Nephron (organoid): ENCODE data around the gene ZBTB14.

Source experiments
- H3K27ac Mint-ChIP-seq, 3 experiments: 2 replicates each; pipeline ENCODE4 v1.8.0; 2020; ENCODE audit warnings: mixed read lengths in 3 of 3, mild to moderate bottlenecking in 2 of 3, moderate library complexity in 1 of 3
- H3K27me3 Mint-ChIP-seq: 2 replicates; pipeline ENCODE4 v1.8.0; 2021; ENCODE audit warnings: low read depth, mild to moderate bottlenecking, moderate library complexity, mixed read lengths
- H3K36me3 Mint-ChIP-seq: 2 replicates; pipeline ENCODE4 v1.8.0; 2020; ENCODE audit warnings: low read depth, mixed read lengths
- H3K4me1 Mint-ChIP-seq: 2 replicates; pipeline ENCODE4 v1.8.0; 2020; ENCODE audit warnings: mixed read lengths
- H3K4me3 Mint-ChIP-seq, 3 experiments: 2 replicates each; pipeline ENCODE4 v1.8.0; 2020; ENCODE audit warnings: mild to moderate bottlenecking in 3 of 3, mixed read lengths in 3 of 3, moderate library complexity in 2 of 3
- H3K9me3 Mint-ChIP-seq: 2 replicates; pipeline ENCODE4 v1.8.0; 2020; ENCODE audit warnings: mixed read lengths
- CTCF ChIP-seq, 3 experiments: fragments of 200-600 bp; sonication (generic); IDR thresholded peaks; one replicate each; pipeline ENCODE4 v1.5.0; 2021; ENCODE audit warnings: antibody characterized with exemption in 3 of 3; ENCODE audit not compliant: unreplicated experiment in 3 of 3

The ZBTB14 gene

GRCh38 chr18:5302606-5303005 lies 7.1 kb upstream of the ZBTB14 start:
- Mint-ChIP-seq H3K36me3 (no peaks in the 10 kb centered on the region), H3K27ac (no peak overlapping the region), H3K4me3 (no peak overlapping the region), H3K27me3 (peaks cover 14% of the 10 kb centered on the region), H3K9me3 (no peaks in the 10 kb centered on the region), H3K4me1 (no peaks in the 10 kb centered on the region)
- TF ChIP-seq CTCF (IDR thresholded peaks at IDR 0.05; ENCODE audit: unreplicated experiment in 3 of 3), result no peak

GRCh38 chr18:5300476-5301010 lies 5.0 kb upstream of the ZBTB14 start:
- Mint-ChIP-seq H3K27ac (no peak overlapping the region), H3K9me3 (no peaks in the 10 kb centered on the region), H3K4me1 (peaks cover 6% of the 10 kb centered on the region), H3K27me3 (peaks cover 17% of the 10 kb centered on the region), H3K36me3 (no peaks in the 10 kb centered on the region), H3K4me3 (no peak overlapping the region)
- no peak for TF ChIP-seq CTCF (IDR thresholded peaks at IDR 0.05; ENCODE audit: unreplicated experiment in 3 of 3)

- H3K9me3 Mint-ChIP-seq, result no peaks in the 10 kb centered on the region
- H3K36me3 Mint-ChIP-seq, result no peaks in the 10 kb centered on the region
Measured at GRCh38 chr18:5298156-5298852, 2.8 kb upstream of the ZBTB14 start.

GRCh38 chr18:5297597-5297996 lies 2.1 kb upstream of the ZBTB14 start:
- TF ChIP-seq CTCF (IDR thresholded peaks at IDR 0.05; ENCODE audit: unreplicated experiment in 3 of 3), result no peak
- Mint-ChIP-seq H3K9me3 (no peaks in the 10 kb centered on the region), H3K27me3 (peaks cover 11% of the 10 kb centered on the region)

More at GRCh38 chr18:5298156-5298852, 2.8 kb upstream of the ZBTB14 start:
- Mint-ChIP-seq H3K27ac (peak overlapping the region in 1 of 3 experiments; percentile 96), H3K4me1 (peaks cover 15% of the 10 kb centered on the region), H3K27me3 (peaks cover 11% of the 10 kb centered on the region), H3K4me3 (peak overlapping the region; percentile 59 to 78 (median 77))
- TF ChIP-seq CTCF (IDR thresholded peaks at IDR 0.05; ENCODE audit: unreplicated experiment in 3 of 3), result no peak

GRCh38 chr18:5296706-5297320 lies 1.3 kb upstream of the ZBTB14 start:
- peak overlapping the region; percentile 96 to 100 (median 99) for H3K27ac Mint-ChIP-seq
- peak overlapping the region; percentile 88 to 96 (median 94) for H3K4me3 Mint-ChIP-seq
- H3K9me3 Mint-ChIP-seq, result no peaks in the 10 kb centered on the region
- peaks cover 11% of the 10 kb centered on the region for H3K27me3 Mint-ChIP-seq
- peaks cover 15% of the 10 kb centered on the region for H3K4me1 Mint-ChIP-seq
- no peak for TF ChIP-seq CTCF (IDR thresholded peaks at IDR 0.05; ENCODE audit: unreplicated experiment in 3 of 3)
- peaks cover 5% of the 10 kb centered on the region for H3K36me3 Mint-ChIP-seq

More at GRCh38 chr18:5297597-5297996, 2.1 kb upstream of the ZBTB14 start:
- Mint-ChIP-seq H3K4me3 (peak overlapping the region; percentile 59 to 78 (median 77)), H3K4me1 (peaks cover 15% of the 10 kb centered on the region), H3K36me3 (no peaks in the 10 kb centered on the region), H3K27ac (peak overlapping the region in 1 of 3 experiments; percentile 96)
